Measurements from ENCODE around the gene ATAD3B. TPM values are rescaled to one million over a fixed set of nuclear protein-coding genes. Genes with fewer than 3 reads are reported as not detected.

Gene ATAD3B
- total RNA-seq, 2 donors from 2014 or later, result 16.8 to 26.9 TPM

GRCh38 chr1:1424707-1425106 is 46.9 kb upstream of the ATAD3B start:
- intact Hi-C loops (cut with DNase I), result no loop called here
- DNase-seq (ENCODE audit: low spot score), result no peak
- no peaks in the 10 kb centered on the region for H3K27me3 ChIP-seq (replicated peaks; ENCODE audit: insufficient read depth)
- H3K4me1 ChIP-seq (replicated peaks), result peaks cover 5% of the 10 kb centered on the region
- H3K4me3 ChIP-seq, result no peak overlapping the region
- no peaks in the 10 kb centered on the region for H3K36me3 ChIP-seq
- no peak overlapping the region for H3K27ac ChIP-seq
- TF ChIP-seq, protein P1, sequence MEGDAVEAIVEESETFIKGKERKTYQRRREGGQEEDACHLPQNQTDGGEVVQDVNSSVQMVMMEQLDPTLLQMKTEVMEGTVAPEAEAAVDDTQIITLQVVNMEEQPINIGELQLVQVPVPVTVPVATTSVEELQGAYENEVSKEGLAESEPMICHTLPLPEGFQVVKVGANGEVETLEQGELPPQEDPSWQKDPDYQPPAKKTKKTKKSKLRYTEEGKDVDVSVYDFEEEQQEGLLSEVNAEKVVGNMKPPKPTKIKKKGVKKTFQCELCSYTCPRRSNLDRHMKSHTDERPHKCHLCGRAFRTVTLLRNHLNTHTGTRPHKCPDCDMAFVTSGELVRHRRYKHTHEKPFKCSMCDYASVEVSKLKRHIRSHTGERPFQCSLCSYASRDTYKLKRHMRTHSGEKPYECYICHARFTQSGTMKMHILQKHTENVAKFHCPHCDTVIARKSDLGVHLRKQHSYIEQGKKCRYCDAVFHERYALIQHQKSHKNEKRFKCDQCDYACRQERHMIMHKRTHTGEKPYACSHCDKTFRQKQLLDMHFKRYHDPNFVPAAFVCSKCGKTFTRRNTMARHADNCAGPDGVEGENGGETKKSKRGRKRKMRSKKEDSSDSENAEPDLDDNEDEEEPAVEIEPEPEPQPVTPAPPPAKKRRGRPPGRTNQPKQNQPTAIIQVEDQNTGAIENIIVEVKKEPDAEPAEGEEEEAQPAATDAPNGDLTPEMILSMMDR (IDR thresholded peaks at IDR 0.05), result no peak
- H3K9me3 ChIP-seq, result no peaks in the 10 kb centered on the region
- 84% methylated on average over 15 of the region's 15 CpGs for WGBS

- Histone ChIP-seq H3K4me1 (replicated peaks) (peaks cover 6% of the 10 kb centered on the region), H3K4me3 (no peak overlapping the region), H3K27me3 (replicated peaks; ENCODE audit: insufficient read depth) (no peaks in the 10 kb centered on the region), H3K27ac (no peak overlapping the region), H3K9me3 (no peaks in the 10 kb centered on the region), H3K36me3 (no peaks in the 10 kb centered on the region)
- intact Hi-C loops (cut with DNase I), result no loop called here
- DNase-seq (ENCODE audit: low spot score), result no peak
- WGBS, result 74% methylated on average over 12 of the region's 12 CpGs
- TF ChIP-seq, protein P1 (IDR thresholded peaks at IDR 0.05), result no peak
- TF ChIP-seq POLR2AphosphoS5 (IDR thresholded peaks at IDR 0.05), result no peak
- TF ChIP-seq POLR2A (IDR thresholded peaks at IDR 0.05), result no peak
Observed at GRCh38 chr1:1425426-1425752, 46.2 kb upstream of the ATAD3B start.

- Histone ChIP-seq H3K27me3 (replicated peaks; ENCODE audit: insufficient read depth) (no peaks in the 10 kb centered on the region), H3K27ac (no peak overlapping the region), H3K4me1 (replicated peaks) (peaks cover 11% of the 10 kb centered on the region), H3K4me3 (no peak overlapping the region), H3K36me3 (no peaks in the 10 kb centered on the region), H3K9me3 (no peaks in the 10 kb centered on the region)
- TF ChIP-seq POLR2A (IDR thresholded peaks at IDR 0.05), result no peak
- TF ChIP-seq, protein P1 (IDR thresholded peaks at IDR 0.05), result no peak
- no peak for TF ChIP-seq POLR2AphosphoS5 (IDR thresholded peaks at IDR 0.05)
- DNase-seq (ENCODE audit: low spot score), result no peak
- intact Hi-C loops (cut with DNase I), result no loop called here
- WGBS, result 51% methylated on average over 19 of the region's 33 CpGs
Observed at GRCh38 chr1:1425753-1426495, 45.6 kb upstream of the ATAD3B start.

GRCh38 chr1:1426496-1427105 is 45.0 kb upstream of the ATAD3B start:
- intact Hi-C loops (cut with DNase I), result no loop called here
- H3K36me3 ChIP-seq, result no peaks in the 10 kb centered on the region
- H3K4me3 ChIP-seq, result no peak overlapping the region
- TF ChIP-seq POLR2A (IDR thresholded peaks at IDR 0.05), result no peak
- TF ChIP-seq, protein P1 (IDR thresholded peaks at IDR 0.05), result no peak
- TF ChIP-seq POLR2AphosphoS5 (IDR thresholded peaks at IDR 0.05), result no peak
- 41% methylated on average over 19 of the region's 19 CpGs for WGBS
- no peak overlapping the region for H3K27ac ChIP-seq
- no peak for DNase-seq (ENCODE audit: low spot score)
- H3K4me1 ChIP-seq (replicated peaks), result peaks cover 14% of the 10 kb centered on the region
- no peaks in the 10 kb centered on the region for H3K9me3 ChIP-seq
- no peaks in the 10 kb centered on the region for H3K27me3 ChIP-seq (replicated peaks; ENCODE audit: insufficient read depth)

Data from prostate gland (tissue), 2 donors.